H1 (cell line): ENCODE measurements around the gene KCNJ12. TPM values are rescaled to one million over a fixed set of nuclear protein-coding genes. Genes with fewer than 3 reads are reported as not detected.
A peak's percentile ranks its signal among the peaks of the same experiment; 100 is the strongest.

Source experiments
- CTCF ChIA-PET: fragments of 300-600 bp; sonication (Branson Sonifier 250); formaldehyde crosslinking; loops from one replicate; lab custom pipeline; 2021; ENCODE audit not compliant: partially characterized antibody; lab: Charles Lee
- POLR2A ChIA-PET: fragments of 300-600 bp; sonication (Branson Sonifier 250); formaldehyde crosslinking; loops from one replicate; lab custom pipeline; 2021; ENCODE audit warnings: inconsistent platforms; ENCODE audit not compliant: partially characterized antibody; lab: Charles Lee
- DNase-seq, 2 experiments: peaks; one replicate each; pipeline versions ENCODE4 v3.0.0 to v3.0.0-alpha.2; 2010 to 2022; ENCODE audit warnings: low spot score in 2 of 2, low read depth in 1 of 2, mixed read lengths in 1 of 2
- FAIRE-seq: peaks from 2 replicates; lab custom pipeline; 2011; peaks lifted over from hg19 to GRCh38; lab: Jason Lieb, UNC
- H2AFZ ChIP-seq: 2 replicates; pipeline ENCODE4 v1.8.1; 2012; ENCODE audit warnings: low read length, inconsistent platforms
- H2AK5ac ChIP-seq: 2 replicates; pipeline ENCODE4 v1.6.1; 2013; ENCODE audit warnings: low read depth, low read length
- H2BK120ac ChIP-seq: replicated peaks from 2 replicates; pipeline ENCODE3; 2013; ENCODE audit warnings: low read depth, low read length, inconsistent platforms
- H2BK12ac ChIP-seq: 2 replicates; pipeline ENCODE4 v1.6.1; 2013; ENCODE audit warnings: low read depth, low read length
- H2BK15ac ChIP-seq: 2 replicates; pipeline ENCODE4 v1.6.1; 2013; ENCODE audit warnings: low read length
- H2BK20ac ChIP-seq: 2 replicates; pipeline ENCODE4 v1.6.1; 2013; ENCODE audit warnings: low read length
- H2BK5ac ChIP-seq: 2 replicates; pipeline ENCODE4 v1.6.1; 2013; ENCODE audit warnings: low read depth, low read length
- H3K14ac ChIP-seq: 2 replicates; pipeline ENCODE4 v1.6.1; 2013; ENCODE audit warnings: inconsistent platforms; ENCODE audit not compliant: insufficient read length
- H3K18ac ChIP-seq: 2 replicates; pipeline ENCODE4 v1.6.1; 2013; ENCODE audit warnings: low read length; ENCODE audit errors: extremely low read depth
- H3K23ac ChIP-seq: 2 replicates; pipeline ENCODE4 v1.6.1; 2013; ENCODE audit warnings: inconsistent platforms; ENCODE audit not compliant: insufficient read length
- H3K23me2 ChIP-seq: 2 replicates; pipeline ENCODE4 v1.6.1; 2013; ENCODE audit warnings: low read depth, low read length
- H3K27ac ChIP-seq: 2 replicates; pipeline ENCODE4 v1.6.1; 2011; ENCODE audit warnings: low read depth, low read length, inconsistent platforms
- H3K27me3 ChIP-seq, 4 experiments: replicated peaks in 1 of 4; 1 replicate in 1 of 4; 2 replicates in 3 of 4; pipeline versions ENCODE4 v1.6.1 to v1.8.1; 2011 to 2013; ENCODE audit warnings: low read length in 3 of 4, mild to moderate bottlenecking in 3 of 4, inconsistent platforms in 2 of 4, mixed read lengths in 2 of 4, moderate library complexity in 1 of 4; ENCODE audit not compliant: control insufficient read depth in 3 of 4, insufficient read depth in 3 of 4; ENCODE audit errors: extremely low read depth in 1 of 4
- H3K36me3 ChIP-seq, 4 experiments: 2 replicates each; pipeline versions ENCODE4 v1.6.1 to v1.8.1; 2011 to 2013; ENCODE audit warnings: mild to moderate bottlenecking in 4 of 4, low read length in 3 of 4, moderate library complexity in 2 of 4, control low read depth in 1 of 4, inconsistent platforms in 1 of 4; ENCODE audit not compliant: insufficient read depth in 4 of 4, control insufficient read depth in 2 of 4
- H3K4ac ChIP-seq: replicated peaks from 2 replicates; pipeline ENCODE3; 2013; ENCODE audit warnings: low read length, low read depth, mixed read lengths, inconsistent platforms; ENCODE audit not compliant: insufficient read length
- H3K4me1 ChIP-seq, 4 experiments: replicated peaks in 1 of 4; 1 replicate in 1 of 4; 2 replicates in 3 of 4; pipeline versions ENCODE4 v1.6.1 to v1.8.1; 2011 to 2013; ENCODE audit warnings: low read length in 3 of 4, inconsistent platforms in 2 of 4, mixed read lengths in 1 of 4; ENCODE audit not compliant: insufficient read depth in 4 of 4, control insufficient read depth in 3 of 4
- H3K4me2 ChIP-seq, 2 experiments: 2 replicates each; pipeline versions ENCODE4 v1.6.1 to v1.8.1; 2011 to 2013; ENCODE audit warnings: low read depth in 2 of 2, low read length in 2 of 2, control low read depth in 1 of 2, inconsistent platforms in 1 of 2, mild to moderate bottlenecking in 1 of 2; ENCODE audit not compliant: insufficient read depth in 1 of 2
- H3K4me3 ChIP-seq, 4 experiments: fragments of 200-600, 300-600 bp in 1 of 4; sonication (generic), shearing (Covaris generic), sonication (Bioruptor Twin) in 1 of 4; 2 replicates each; pipeline versions ENCODE4 v1.5.1 to v1.8.1; 2011 to 2016; ENCODE audit warnings: low read length in 4 of 4, low read depth in 3 of 4, control low read depth in 2 of 4, inconsistent platforms in 2 of 4, mild to moderate bottlenecking in 2 of 4, mixed read lengths in 1 of 4, moderate library complexity in 1 of 4; ENCODE audit not compliant: insufficient read depth in 2 of 4; ENCODE audit errors: extremely low read depth in 1 of 4
- H3K56ac ChIP-seq: replicated peaks from 2 replicates; pipeline ENCODE3; 2013; ENCODE audit warnings: low read depth, mild to moderate bottlenecking, mixed read lengths, low read length, inconsistent platforms; ENCODE audit not compliant: insufficient read length
- H3K79me1 ChIP-seq: 2 replicates; pipeline ENCODE4 v1.6.1; 2013; ENCODE audit warnings: low read depth, low read length, control low read depth
- H3K79me2 ChIP-seq, 2 experiments: 2 replicates each; pipeline versions ENCODE4 v1.6.1 to v1.8.1; 2012 to 2013; ENCODE audit warnings: low read length in 2 of 2, mild to moderate bottlenecking in 2 of 2, inconsistent platforms in 1 of 2; ENCODE audit not compliant: insufficient read depth in 2 of 2, control insufficient read depth in 1 of 2
- H3K9ac ChIP-seq, 4 experiments: replicated peaks in 1 of 4; 1 replicate in 1 of 4; 2 replicates in 3 of 4; pipeline versions ENCODE4 v1.6.1 to v1.8.1; 2011 to 2013; ENCODE audit warnings: low read depth in 3 of 4, low read length in 3 of 4, control low read depth in 2 of 4, mild to moderate bottlenecking in 2 of 4, moderate library complexity in 2 of 4, inconsistent platforms in 1 of 4; ENCODE audit errors: extremely low read depth in 1 of 4
- H3K9me3 ChIP-seq, 2 experiments: 2 replicates each; pipeline versions ENCODE4 v1.6.1 to v1.8.1; 2012 to 2013; ENCODE audit warnings: mild to moderate bottlenecking in 2 of 2, moderate library complexity in 2 of 2, control low read depth in 1 of 2, inconsistent platforms in 1 of 2, low read depth in 1 of 2, low read length in 1 of 2, mixed read lengths in 1 of 2; ENCODE audit not compliant: insufficient read depth in 2 of 2
- H4K20me1 ChIP-seq, 2 experiments: replicated peaks in 1 of 2; 2 replicates each; pipeline versions ENCODE3 to v1.8.1; 2011 to 2013; ENCODE audit warnings: inconsistent platforms in 2 of 2, low read length in 2 of 2, mild to moderate bottlenecking in 1 of 2; ENCODE audit not compliant: insufficient read depth in 2 of 2, control insufficient read depth in 1 of 2
- H4K5ac ChIP-seq: 2 replicates; pipeline ENCODE4 v1.6.1; 2013; ENCODE audit warnings: low read length, low read depth, mixed read lengths, inconsistent platforms; ENCODE audit not compliant: insufficient read length
- H4K8ac ChIP-seq: 2 replicates; pipeline ENCODE4 v1.8.0; 2013; ENCODE audit warnings: mild to moderate bottlenecking, moderate library complexity, low read length, inconsistent platforms; ENCODE audit not compliant: insufficient read depth; ENCODE audit errors: extremely low read depth
- H4K91ac ChIP-seq: replicated peaks from 2 replicates; pipeline ENCODE3; 2013; ENCODE audit warnings: low read length, mixed read lengths, inconsistent platforms; ENCODE audit not compliant: insufficient read length
- ASH2L ChIP-seq: fragments of 200-600, 300-600 bp; sonication (generic); IDR thresholded peaks from one replicate; pipeline ENCODE4 v1.7.1; 2017; ENCODE audit warnings: low read length
- CBX8 ChIP-seq: fragments of 300-800, 300-1000 bp; sonication (generic); IDR thresholded peaks from 2 replicates; pipeline ENCODE4 v1.7.1; 2016; ENCODE audit warnings: low read depth, low read length, borderline replicate concordance
- CHD1 ChIP-seq: IDR thresholded peaks from 2 replicates; pipeline ENCODE4 v1.6.1; 2012; ENCODE audit warnings: low read depth, low read length, improper control_type of control experiment
- GTF2F1 ChIP-seq: IDR thresholded peaks from 2 replicates; pipeline ENCODE4 v1.6.1; 2012; ENCODE audit warnings: low read depth, low read length, improper control_type of control experiment, borderline replicate concordance
- KDM4A ChIP-seq: IDR thresholded peaks from one replicate; pipeline ENCODE4 v1.7.1; 2012; ENCODE audit warnings: low read depth, mild to moderate bottlenecking, moderate library complexity, low read length, inconsistent platforms; ENCODE audit not compliant: severe bottlenecking
- RNF2 ChIP-seq: fragments of 200-900, 300-1000 bp; sonication (generic); IDR thresholded peaks from 2 replicates; pipeline ENCODE4 v1.7.1; 2016; ENCODE audit warnings: borderline replicate concordance, low read depth, mild to moderate bottlenecking, antibody characterized with exemption, low read length; ENCODE audit not compliant: poor library complexity, severe bottlenecking; ENCODE audit errors: missing control alignments
- SIN3A ChIP-seq, 2 experiments: IDR thresholded peaks in 1 of 2; conservative IDR thresholded peaks in 1 of 2; 2 replicates each; pipeline ENCODE4 v1.6.1; 2011 to 2012; ENCODE audit warnings: low read length in 2 of 2, improper control_type of control experiment in 1 of 2, low read depth in 1 of 2, mild to moderate bottlenecking in 1 of 2
- SIRT6 ChIP-seq: IDR thresholded peaks from one replicate; pipeline ENCODE4 v1.7.1; 2012; ENCODE audit warnings: low read length, inconsistent platforms
- SUZ12 ChIP-seq: fragments of 200-600 bp; sonication (generic); IDR thresholded peaks from 2 replicates; pipeline ENCODE4 v1.6.1; 2012; ENCODE audit warnings: mild to moderate bottlenecking, inconsistent platforms, low read length, moderate library complexity, mixed read lengths
- TEAD4 ChIP-seq: IDR thresholded peaks from 2 replicates; pipeline ENCODE4 v1.6.1; 2012; ENCODE audit warnings: low read depth, low read length, inconsistent platforms, mixed read lengths
- WGBS, 2 experiments: shearing (Covaris generic) in 1 of 2; methylation state at CpG; one replicate each; pipeline versions ENCODE4 v1.1.6 to v1.1.7; 2013 to 2015; ENCODE audit warnings: low lambda C conversion rate in 2 of 2, mixed read lengths in 2 of 2, inconsistent platforms in 1 of 2, low coverage in 1 of 2, missing lambda C conversion rate in 1 of 2; ENCODE audit not compliant: insufficient replicate concordance in 2 of 2, insufficient coverage in 1 of 2, insufficient read length in 1 of 2; ENCODE audit errors: extremely low coverage in 1 of 2, missing lambda C conversion rate in 1 of 2; 5-methylcytosine and 5-hydroxymethylcytosine counted together
- polyA plus RNA-seq, 7 experiments: library from polyadenylated mRNA; depleted of rRNA in 3 of 7; stranded (reverse) in 5 of 7; unstranded in 2 of 7; fragments of >200 nt in 5 of 7; fragments of 200-250 nt in 2 of 7; gene quantifications; 1 replicate in 5 of 7; 2 replicates in 1 of 7; 4 replicates in 1 of 7; pipeline versions ENCODE4 v1.2.1 to v1.2.3, GENCODE V29; 2011 to 2013; ENCODE audit warnings: missing spikeins in 2 of 7, mixed read lengths in 2 of 7
- total RNA-seq: library from RNA; stranded (reverse); fragmentation: NEBNext Ultra II Directional; extraction: Animal tissue kit (Norgen Biotek cat#: 25700); gene quantifications from 2 replicates; pipeline ENCODE4 v1.2.1, GENCODE V29; 2021

Gene KCNJ12
- total and polyA plus RNA-seq, 2 of the 8 experiments (the other 6 are each of a cell fraction or from before 2014, with no cell fraction given), result 1.2 to 1.5 TPM

DNA sequence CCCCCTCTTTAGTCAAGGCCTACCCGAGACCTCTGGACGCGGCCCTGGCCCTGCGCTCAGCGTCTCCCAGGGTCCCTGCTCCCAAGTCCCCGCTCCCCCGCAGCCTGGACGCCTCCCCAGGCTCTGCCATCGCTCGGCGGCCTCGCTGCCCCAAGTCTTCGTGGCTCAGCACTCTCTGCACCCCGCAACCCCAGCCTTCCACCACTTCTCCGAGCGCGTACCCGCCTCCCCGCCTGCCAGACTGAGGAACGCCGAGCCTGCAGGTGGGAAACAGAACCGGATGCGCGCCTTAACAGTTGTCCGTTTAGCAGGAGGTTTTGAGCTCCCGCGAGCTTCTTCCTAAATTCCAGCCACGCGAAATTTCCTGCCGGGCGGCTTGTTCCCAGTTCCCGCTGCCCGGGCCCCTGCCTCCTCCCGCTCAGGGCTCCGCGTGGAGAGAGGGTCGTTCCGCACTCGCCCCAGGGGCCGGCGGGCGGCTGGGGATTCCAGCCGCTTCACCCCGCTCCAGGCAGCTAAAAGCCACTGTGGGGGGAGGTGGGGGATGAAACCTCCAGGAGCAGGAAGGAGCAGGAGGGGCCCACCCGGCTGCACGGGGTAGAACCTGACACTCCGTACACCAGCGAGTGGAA lies 87.7 kb downstream of the KCNJ12 start:
- Histone ChIP-seq H3K79me1 (no peaks in the 10 kb centered on the region), H3K14ac (no peak overlapping the region), H2AFZ (peak overlapping the region; percentile 80), H2BK5ac (peak overlapping the region; percentile 44; the same call in 1 of the 2 replicates), H3K4me1 (peaks cover 0 to 14% (median 2%) of the 10 kb centered on the region in 4 experiments; a peak in 3 of 7 replicates), H4K91ac (peak overlapping the region; percentile 74), H3K23me2 (peaks cover 3% of the 10 kb centered on the region; the same call in 1 of the 2 replicates), H4K5ac (no peak overlapping the region), H3K27ac (no peak overlapping the region), H2AK5ac (no peak overlapping the region), H3K4me3 (peak overlapping the region; percentile 35 to 59 (median 44)), H3K27me3 (peaks cover 0 to 24% (median 14%) of the 10 kb centered on the region in 4 experiments; a peak in 5 of 7 replicates), H3K23ac (no peak overlapping the region), H3K4ac (no peak overlapping the region), H2BK12ac (peak overlapping the region; percentile 44; the same call in 1 of the 2 replicates), H3K18ac (peak overlapping the region; percentile 60), H3K9ac (no peak overlapping the region; a peak in 2 of 7 replicates), H3K9me3 (no peaks in the 10 kb centered on the region), H4K20me1 (no peaks in the 10 kb centered on the region), H4K8ac (peak overlapping the region; percentile 51), H3K79me2 (no peaks in the 10 kb centered on the region), H3K36me3 (no peaks in the 10 kb centered on the region), H2BK15ac (0 out of 2 replicates have a peak overlapping the region, but pooled peaks have one; percentile 72), H3K4me2 (peak overlapping the region; percentile 72 to 96), H3K56ac (no peak overlapping the region), H2BK120ac (no peak overlapping the region), H2BK20ac (no peak overlapping the region)
- peak in 1 of 2 experiments; percentile 70 for DNase-seq
- POLR2A ChIA-PET, result interaction anchor here (0.6 to 1.0 kb wide), 2 partner anchors 44 to 48 kb away, joined by 3 to 4 read pairs; no protein-coding TSS in a partner anchor
- CTCF ChIA-PET, result interaction anchor here (0.6 kb wide), 1 partner anchor 44 kb away, joined by 3 read pairs; no protein-coding TSS in a partner anchor
- no peak for FAIRE-seq
- WGBS, 2 experiments, result 6% methylated on average over 48 of the region's 48 CpGs; no CpG with 5 or more reads in 1 of the 2 experiments
- TF ChIP-seq SIRT6 (no peak), CBX8 (no peak), KDM4A (peak; percentile 73), CHD1 (no peak), ASH2L (peak; percentile 81), TEAD4 (no peak), RNF2 (peak; percentile 67), SIN3A (conservative IDR thresholded peaks at IDR 0.05 in 1 of 2, IDR thresholded peaks at IDR 0.05 in 1 of 2; ENCODE audit: low read depth in 1 of 2, low read length in 2 of 2) (0 out of 4 replicates have a peak, but pooled peaks of 1 of the 2 experiments have one; percentile 23), SUZ12 (peak; percentile 57; the same call in 1 of the 2 replicates), GTF2F1 (no peak)
